SIG-M5 treated with dmso at 0.1 percent for 504 hours (cell line): ENCODE data around the gene FXR2.

Experiments
- DNase-seq: peaks from one replicate; lab custom pipeline; 2025; ENCODE audit not compliant: unreplicated experiment; lab: John Stamatoyannopoulos, UW

The FXR2 gene

GRCh38 chr17:7589204-7589868 is 25.4 kb downstream of the FXR2 start:
- DNase-seq, result peak; percentile 20

DNA sequence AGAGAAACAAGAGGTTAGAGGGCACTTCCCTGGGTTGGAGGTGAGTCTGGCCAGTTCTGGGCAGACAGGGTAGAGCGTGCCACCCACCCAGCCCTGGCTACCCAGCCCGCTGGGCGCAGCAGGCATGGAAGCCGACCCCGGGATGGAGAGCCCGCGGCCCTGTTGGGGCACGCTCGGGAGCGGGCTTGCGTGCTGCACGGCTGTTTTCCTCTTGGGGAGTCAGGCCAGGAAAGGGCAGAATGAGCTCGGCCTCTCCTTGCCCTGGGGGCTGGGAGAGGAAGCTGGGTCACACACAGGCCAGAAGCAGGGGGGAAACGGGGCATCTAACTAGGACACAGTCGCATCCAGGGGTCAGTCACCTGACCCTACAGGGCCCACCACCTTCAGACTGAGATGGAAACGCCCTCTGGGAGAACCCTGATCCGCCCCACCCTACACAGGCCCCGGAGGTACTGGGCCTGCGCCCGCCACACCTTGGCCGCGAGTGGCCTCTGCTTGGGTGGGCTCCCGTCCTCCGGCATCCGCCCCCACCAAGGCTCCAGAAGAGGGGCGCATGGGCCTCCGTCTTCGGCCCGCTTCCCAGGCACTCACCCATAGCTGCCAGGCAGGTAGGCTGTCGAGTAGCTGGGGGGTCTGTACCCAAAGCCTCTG is 26.0 kb downstream of the FXR2 start:
- no peak for DNase-seq

- peak; percentile 78 for DNase-seq
Measured at GRCh38 chr17:7587420-7588151, 27.1 kb downstream of the FXR2 start.

GRCh38 chr17:7586673-7587419 is 27.9 kb downstream of the FXR2 start:
- no peak for DNase-seq

- peak; percentile 92 for DNase-seq
Measured at GRCh38 chr17:7583253-7584109, 31.2 kb downstream of the FXR2 start, which contains the start of gene MPDU1. MPDU1 (plus strand) TSS chr17:7583852; CDS start chr17:7583863, 11 bp downstream.

DNA sequence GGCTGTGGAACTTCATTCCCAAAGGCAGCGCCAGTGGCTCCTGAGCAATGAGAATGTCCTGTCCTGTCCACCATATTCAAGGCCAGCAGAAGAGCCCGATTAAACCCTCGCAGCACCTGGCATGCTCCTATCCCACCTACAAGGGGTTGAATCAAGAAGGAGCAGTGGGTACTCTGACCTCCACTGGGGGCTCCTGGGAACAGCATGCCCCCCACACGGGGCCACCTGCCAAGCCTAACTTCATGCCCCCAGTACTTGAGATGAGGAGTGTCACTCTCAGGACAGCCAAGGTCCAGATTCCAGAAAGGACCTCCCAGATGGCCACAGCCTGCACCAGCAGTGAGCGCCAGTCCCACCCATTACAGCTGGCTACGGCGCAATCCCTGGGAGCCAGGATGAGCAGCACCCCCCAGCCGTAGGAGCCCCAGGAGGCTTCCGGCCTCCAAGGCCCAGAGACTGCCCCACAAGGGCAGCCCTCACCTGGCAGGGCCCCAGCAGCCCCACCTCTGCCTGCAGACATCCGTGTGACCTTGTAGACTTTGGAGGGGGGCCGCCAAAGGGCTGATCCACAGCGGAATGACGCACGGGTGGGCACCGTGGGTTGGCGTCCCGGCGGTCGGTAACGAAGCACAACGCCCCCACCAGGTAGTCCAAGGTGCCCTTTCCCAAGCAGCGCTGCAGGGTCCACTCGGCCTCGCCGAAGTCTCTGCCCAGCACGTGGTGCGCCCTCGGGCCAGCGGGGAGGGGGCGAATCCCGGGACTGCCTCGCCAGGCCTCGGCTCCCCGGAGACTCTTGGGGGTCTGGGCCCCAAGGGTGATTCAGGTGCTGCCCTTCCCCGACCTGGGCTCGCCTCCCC is 32.1 kb downstream of the FXR2 start:
- no peak for DNase-seq

DNA sequence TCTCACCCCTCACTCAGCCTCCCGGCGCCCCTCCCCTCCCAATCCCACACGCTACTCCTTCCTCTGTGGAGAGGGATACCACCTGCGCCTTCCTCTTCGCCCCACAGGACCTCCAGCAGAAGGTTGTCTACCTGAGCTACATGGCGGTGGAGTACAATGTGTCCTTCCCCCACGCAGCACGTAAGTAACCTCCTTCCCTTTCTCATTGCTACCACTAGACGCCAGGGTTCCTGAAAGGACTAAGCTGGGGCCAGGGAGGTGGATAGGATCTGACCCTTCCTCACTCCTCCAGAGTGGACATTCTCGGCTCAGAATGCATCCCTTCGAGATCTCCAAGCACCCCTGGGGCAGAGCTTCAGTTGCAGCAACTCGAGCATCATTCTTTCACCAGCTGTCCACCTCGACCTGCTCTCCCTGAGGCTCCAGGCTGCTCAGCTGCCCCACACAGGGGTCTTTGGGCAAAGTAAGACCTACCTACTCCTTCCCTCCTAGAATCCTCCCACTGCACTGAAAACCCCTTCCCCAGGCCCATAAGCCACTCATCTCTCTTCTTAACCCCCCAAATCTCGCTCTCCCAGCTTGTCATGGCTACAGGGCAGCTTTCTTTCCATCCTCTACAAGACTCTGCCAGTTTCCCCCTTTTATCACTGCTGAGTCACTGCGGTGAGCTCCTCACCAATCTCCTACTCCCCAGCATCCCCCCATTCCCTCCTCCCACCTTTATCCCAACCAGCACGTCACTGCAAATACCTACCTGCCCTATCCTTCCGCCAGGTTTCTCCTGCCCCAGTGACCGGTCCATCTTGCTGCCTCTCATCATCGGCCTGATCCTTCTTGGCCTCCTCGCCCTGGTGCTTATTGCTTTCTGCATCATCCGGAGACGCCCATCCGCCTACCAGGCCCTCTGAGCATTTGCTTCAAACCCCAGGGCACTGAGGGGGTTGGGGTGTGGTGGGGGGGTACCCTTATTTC is 33.8 kb downstream of the FXR2 start:
- DNase-seq, result no peak

DNA sequence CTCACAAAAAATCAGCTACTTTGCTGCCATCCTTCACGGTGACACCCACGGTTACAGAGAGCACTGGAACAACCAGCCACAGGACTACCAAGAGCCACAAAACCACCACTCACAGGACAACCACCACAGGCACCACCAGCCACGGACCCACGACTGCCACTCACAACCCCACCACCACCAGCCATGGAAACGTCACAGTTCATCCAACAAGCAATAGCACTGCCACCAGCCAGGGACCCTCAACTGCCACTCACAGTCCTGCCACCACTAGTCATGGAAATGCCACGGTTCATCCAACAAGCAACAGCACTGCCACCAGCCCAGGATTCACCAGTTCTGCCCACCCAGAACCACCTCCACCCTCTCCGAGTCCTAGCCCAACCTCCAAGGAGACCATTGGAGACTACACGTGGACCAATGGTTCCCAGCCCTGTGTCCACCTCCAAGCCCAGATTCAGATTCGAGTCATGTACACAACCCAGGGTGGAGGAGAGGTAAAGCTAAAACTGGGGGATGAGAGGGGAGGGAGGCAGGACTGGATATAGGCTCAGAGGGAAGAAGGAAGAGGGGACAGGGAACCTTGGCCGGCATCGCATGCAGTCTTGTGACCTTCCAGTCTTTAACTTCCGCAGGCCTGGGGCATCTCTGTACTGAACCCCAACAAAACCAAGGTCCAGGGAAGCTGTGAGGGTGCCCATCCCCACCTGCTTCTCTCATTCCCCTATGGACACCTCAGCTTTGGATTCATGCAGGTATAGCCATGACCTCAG is 34.7 kb downstream of the FXR2 start:
- peak; percentile 75 for DNase-seq

GRCh38 chr17:7579001-7579833 is 35.5 kb downstream of the FXR2 start, which contains the start of gene CD68:
CD68 (plus strand) TSS chr17:7579638; CDS start chr17:7579678, 40 bp downstream.
- DNase-seq, result peak; percentile 99

DNA sequence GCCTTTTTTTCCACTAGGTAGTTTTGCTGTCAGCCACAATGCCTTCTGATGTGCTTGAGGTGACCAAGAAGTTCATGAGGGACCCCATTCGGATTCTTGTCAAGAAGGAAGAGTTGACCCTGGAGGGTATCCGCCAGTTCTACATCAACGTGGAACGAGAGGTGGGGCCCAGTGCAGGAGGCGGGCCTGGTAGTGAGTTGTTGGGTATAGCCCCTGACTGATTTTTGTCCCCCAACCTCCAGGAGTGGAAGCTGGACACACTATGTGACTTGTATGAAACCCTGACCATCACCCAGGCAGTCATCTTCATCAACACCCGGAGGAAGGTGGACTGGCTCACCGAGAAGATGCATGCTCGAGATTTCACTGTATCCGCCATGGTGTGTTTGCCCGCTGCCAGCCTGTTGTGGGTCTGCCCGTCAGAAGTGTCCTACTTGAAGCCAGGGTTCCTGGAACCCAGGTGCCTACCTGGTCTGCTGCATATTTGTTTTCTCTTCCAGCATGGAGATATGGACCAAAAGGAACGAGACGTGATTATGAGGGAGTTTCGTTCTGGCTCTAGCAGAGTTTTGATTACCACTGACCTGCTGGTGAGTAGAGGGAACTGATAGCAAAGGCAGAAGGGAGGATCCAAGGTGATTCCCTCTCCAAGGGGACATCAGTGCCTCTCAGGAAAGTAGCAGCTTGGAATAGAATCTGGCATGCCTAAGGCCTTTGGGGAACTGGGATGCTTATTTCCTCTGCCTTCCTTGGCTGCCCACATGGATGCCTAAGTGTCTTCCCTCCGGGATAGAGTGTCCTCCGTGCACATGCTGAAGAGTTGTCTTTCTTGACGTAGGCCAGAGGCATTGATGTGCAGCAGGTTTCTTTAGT is 37.1 kb downstream of the FXR2 start:
- DNase-seq, result no peak

DNA sequence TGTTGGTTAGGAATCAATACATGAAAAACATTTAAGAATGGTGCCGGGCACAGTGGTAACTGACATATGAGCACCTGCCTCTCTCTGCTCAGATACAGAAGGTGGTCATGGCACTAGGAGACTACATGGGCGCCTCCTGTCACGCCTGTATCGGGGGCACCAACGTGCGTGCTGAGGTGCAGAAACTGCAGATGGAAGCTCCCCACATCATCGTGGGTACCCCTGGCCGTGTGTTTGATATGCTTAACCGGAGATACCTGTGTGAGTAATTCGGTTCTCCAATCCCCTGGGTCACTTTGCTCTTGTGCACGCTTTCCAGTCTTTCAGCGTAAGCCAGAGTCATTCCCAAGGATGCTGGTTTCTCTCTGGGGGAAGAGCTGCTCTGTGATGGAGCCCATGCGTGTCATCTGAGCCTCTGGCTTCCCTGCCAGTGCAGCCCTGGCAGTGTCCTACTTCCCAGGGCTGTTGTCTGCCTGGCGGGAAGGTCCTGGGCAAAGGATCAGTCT is 38.2 kb downstream of the FXR2 start:
- no peak for DNase-seq

DNA sequence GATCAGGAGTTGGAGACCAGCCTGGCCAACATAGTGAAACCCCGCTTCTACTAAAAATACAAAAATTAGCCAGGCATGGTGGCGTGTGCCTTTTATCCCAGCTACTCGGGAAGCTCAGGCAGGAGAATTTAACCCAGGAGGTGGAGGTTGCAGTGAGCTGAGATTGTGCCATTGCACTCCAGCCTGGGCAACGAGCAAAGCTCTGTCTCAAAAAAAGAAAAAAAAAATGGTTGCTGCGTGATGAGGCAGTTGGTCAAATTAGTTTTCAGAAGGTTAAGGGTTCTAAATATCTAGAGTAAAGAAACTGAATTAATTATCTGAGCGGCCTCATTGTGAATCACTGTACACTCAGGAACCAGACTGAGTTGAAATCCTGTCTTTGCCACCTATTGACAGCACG is 38.7 kb downstream of the FXR2 start:
- DNase-seq, result no peak

GRCh38 chr17:7575481-7575883 is 39.2 kb downstream of the FXR2 start:
- no peak for DNase-seq

GRCh38 chr17:7574176-7574953 is 40.3 kb downstream of the FXR2 start:
- no peak for DNase-seq
